Stomach (tissue), 4 donors: ENCODE measurements around the gene PHACTR3.

Experiments used
- EP300 ChIP-seq: sonication (generic); formaldehyde crosslinking; IDR thresholded peaks from one replicate; pipeline ENCODE4 v1.6.1; 2017; ENCODE audit warnings: antibody characterized with exemption
- POLR2A ChIP-seq, 4 donors: fragments of 450-650 bp; IDR thresholded peaks; one replicate each; pipeline ENCODE4 v1.6.1; 2016; ENCODE audit warnings: antibody characterized with exemption in 4 of 4, control low read depth in 2 of 4, mild to moderate bottlenecking in 1 of 4, moderate library complexity in 1 of 4
- TF ChIP-seq, protein P1 (sequence below), 7 experiments: fragments of 450-650 bp in 4 of 7; fragments of 200-600 bp in 3 of 7; sonication (generic) in 3 of 7; IDR thresholded peaks; one replicate each; pipeline ENCODE4 v1.5.1; 2016 to 2019; ENCODE audit warnings: antibody characterized with exemption in 7 of 7, control low read depth in 2 of 7, mild to moderate bottlenecking in 1 of 7

DNA sequence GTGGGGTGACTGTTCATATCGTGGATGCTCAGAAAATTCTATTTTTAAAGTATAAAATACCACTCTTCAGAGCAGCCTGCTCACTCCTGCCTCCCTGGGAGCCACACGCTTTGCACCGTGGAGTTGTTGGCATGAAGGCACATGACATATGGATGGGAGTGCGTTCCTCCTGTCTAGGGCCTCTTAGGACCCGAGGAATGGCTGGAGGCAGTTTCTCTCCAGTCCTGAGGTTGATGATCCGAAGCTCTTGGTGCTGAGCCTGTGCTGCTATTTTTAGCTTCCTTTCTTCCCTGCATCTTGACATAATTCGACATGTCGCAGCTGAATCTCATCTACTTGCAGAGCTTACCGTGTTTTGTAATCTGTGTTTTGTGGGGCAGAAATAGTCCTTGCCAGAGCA lies 73.9 kb downstream of the PHACTR3 start:
- TF ChIP-seq, protein P1, sequence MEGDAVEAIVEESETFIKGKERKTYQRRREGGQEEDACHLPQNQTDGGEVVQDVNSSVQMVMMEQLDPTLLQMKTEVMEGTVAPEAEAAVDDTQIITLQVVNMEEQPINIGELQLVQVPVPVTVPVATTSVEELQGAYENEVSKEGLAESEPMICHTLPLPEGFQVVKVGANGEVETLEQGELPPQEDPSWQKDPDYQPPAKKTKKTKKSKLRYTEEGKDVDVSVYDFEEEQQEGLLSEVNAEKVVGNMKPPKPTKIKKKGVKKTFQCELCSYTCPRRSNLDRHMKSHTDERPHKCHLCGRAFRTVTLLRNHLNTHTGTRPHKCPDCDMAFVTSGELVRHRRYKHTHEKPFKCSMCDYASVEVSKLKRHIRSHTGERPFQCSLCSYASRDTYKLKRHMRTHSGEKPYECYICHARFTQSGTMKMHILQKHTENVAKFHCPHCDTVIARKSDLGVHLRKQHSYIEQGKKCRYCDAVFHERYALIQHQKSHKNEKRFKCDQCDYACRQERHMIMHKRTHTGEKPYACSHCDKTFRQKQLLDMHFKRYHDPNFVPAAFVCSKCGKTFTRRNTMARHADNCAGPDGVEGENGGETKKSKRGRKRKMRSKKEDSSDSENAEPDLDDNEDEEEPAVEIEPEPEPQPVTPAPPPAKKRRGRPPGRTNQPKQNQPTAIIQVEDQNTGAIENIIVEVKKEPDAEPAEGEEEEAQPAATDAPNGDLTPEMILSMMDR (IDR thresholded peaks at IDR 0.05): no peak
- no peak for TF ChIP-seq EP300
- no peak for TF ChIP-seq POLR2A (IDR thresholded peaks at IDR 0.05)
